GM04504 (cell line): ENCODE data around the gene RBMS2.
"Not testable (repeated sequence)": the region's sequence is repeated elsewhere in the genome, so short reads cannot be mapped to it uniquely, and the experiment has no call there.

Source experiments
- DNase-seq: peaks from one replicate; pipeline ENCODE4 v3.0.0-alpha.2; 2012; ENCODE audit warnings: low read depth

Gene RBMS2, protein sequence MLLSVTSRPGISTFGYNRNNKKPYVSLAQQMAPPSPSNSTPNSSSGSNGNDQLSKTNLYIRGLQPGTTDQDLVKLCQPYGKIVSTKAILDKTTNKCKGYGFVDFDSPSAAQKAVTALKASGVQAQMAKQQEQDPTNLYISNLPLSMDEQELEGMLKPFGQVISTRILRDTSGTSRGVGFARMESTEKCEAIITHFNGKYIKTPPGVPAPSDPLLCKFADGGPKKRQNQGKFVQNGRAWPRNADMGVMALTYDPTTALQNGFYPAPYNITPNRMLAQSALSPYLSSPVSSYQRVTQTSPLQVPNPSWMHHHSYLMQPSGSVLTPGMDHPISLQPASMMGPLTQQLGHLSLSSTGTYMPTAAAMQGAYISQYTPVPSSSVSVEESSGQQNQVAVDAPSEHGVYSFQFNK

DNA sequence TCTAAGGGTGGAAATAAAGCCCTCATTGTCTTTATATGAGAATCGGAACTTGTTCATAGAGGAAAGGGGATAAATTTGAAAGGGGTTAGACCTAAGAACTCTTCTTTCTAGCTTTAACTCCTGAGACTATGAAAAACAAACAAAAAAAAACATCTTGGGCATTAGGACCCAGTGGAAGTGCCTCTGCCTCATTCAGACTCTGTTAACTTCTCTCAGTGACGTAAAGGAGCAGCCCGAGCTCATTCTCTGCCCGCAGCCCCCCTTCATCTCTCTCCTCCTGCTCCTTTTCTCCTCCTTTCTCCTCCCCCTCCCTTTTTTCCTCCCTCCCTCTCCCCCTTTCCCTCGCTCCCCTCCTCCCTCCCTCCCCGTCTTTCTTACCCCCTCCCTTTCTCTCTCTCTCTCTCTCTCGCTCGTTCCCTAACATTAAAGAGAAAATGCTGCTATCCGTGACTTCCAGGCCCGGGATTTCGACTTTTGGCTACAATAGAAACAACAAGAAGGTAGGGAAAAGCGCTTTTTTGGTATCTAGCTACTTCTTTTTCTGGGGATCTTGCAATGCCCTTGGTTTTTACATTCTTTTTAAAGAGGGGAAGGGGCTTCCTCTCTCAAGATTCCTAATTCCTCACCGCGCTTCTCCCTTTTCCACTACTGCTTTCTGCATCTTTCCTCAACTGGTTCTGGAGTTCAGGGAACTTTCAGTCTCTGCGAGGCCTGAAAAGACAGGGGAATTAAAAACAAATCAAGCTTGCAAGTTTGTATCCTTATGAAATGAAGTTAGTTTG is at the start of gene RBMS2:
RBMS2 (plus strand) TSS at position 231 of the 782 bp plus-strand sequence; CDS start at position 435, 204 bp downstream.
- DNase-seq, result peak; percentile 67

DNA sequence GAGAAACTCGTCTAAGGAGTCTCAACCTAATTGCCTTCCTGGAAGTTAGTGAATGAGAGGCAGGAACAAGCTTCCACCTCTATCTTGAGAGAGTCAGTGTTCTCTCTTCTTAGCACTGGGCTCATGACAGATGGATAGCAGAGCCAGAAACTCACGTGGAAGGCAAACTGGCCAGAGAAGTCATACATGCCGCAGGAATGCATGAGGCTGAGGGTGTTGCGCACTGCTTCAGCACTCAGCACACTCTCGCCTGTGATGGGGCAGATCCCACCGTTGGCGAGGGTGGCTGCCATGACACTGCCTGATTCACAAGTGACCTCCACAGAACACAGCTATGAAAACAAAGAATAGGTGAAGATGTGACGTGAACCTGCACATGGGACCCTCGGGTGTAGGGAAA is 47.2 kb upstream of the RBMS2 start:
- DNase-seq, result no peak

- DNase-seq, result no peak
These were observed 45.5 kb upstream of the RBMS2 start for GRCh38 chr12:56476143-56476542.

DNA sequence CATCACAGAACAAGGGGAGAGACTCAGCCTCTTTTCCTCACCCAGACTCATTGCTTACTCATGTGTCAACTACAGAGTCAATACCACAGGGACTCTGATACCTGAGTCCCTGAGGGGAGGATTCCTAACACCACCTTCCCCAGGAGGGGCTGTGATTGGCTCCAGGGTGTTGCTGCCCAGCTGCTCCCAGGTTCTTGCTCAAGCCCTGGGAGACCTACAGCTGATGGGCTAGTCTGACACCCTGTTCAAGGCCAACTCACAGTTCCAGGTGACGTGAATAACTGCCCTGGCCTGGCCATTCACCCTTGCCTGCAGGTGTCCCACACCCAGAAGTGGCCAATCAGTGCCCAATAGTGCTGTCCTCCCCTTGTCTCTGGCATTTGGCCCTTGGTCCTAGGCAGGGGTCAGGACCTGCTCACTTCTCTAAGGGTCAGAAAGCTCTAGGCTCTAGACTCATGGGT is 44.6 kb upstream of the RBMS2 start:
- DNase-seq, result no peak

GRCh38 chr12:56477521-56478225 is 43.9 kb upstream of the RBMS2 start:
- DNase-seq, result no peak

DNA sequence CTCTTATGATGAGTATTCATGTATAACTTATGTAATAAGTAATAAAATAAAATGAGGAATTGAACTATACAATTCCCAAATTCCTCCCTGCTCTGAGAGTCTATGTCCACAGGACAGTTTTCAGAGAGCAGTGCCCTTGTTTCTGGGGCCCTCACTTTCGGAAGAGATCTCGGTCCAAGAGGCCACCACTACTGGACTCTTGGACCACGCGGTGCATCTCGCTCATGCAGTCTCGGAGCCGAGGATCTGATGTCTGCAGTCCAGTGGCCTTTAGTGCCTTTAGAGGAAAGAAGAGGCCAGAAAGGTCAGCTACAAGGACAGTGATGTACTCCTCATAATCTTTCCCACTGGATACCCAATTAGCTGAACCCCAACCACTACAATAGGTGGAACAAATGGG is 42.0 kb upstream of the RBMS2 start:
- DNase-seq, result no peak

GRCh38 chr12:56484566-56484965 is 37.1 kb upstream of the RBMS2 start:
- DNase-seq, result no peak

- no peak for DNase-seq
These were observed 34.9 kb upstream of the RBMS2 start for GRCh38 chr12:56486694-56487093.

GRCh38 chr12:56487448-56488040 is 34.1 kb upstream of the RBMS2 start:
- no peak for DNase-seq

DNA sequence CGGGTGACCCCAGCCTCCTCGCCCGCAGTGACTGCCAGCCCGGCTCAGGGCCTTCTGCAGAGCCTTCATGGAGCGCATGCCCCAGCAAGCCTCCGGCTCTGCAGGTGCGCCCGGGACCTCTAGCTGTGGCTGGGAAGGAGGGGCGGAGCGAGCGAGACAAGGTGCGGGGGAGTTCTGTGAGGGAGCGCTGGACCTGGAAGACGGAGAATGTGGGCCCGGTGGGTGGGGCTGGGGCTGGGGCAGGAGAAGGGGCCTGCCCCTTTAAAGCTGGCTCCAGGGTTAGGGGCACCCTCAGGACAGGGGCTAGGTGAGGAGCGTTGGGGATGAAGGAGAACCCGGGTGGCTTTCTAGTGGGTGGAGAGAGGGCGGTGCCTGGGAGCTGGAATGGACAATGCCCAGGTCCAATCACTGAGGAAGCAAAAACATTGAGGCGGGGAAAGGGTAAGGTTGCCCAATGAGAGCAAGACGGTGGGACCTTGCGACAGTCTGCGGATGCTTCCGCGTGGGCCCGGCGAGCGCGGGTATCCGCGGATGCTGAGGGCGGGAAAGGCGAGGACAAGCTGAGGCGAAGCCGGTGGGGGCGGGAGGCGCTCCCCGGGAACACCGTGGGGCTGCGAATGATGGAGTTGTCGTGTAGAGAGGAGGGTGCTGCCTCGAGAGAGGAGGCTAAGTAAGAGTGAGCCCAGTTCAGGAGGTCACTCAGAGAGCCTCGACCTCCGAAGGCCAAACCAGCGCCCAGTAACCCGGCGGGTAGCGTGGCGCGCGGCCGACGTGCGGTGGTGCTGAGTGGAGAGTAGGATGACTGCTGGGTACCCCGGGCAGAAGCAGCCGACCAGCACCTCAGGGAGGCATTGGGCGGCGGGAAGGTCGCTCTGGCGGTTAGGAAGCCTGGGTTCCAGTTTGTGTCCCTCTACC is 33.3 kb upstream of the RBMS2 start, which contains the start of gene GLS2:
GLS2 (minus strand) TSS at position 121 of the 915 bp plus-strand sequence; CDS start at position 78, 43 bp downstream.
- DNase-seq, result peak; percentile 51

GRCh38 chr12:56490360-56490759 is 31.3 kb upstream of the RBMS2 start:
- DNase-seq, result no peak

DNA sequence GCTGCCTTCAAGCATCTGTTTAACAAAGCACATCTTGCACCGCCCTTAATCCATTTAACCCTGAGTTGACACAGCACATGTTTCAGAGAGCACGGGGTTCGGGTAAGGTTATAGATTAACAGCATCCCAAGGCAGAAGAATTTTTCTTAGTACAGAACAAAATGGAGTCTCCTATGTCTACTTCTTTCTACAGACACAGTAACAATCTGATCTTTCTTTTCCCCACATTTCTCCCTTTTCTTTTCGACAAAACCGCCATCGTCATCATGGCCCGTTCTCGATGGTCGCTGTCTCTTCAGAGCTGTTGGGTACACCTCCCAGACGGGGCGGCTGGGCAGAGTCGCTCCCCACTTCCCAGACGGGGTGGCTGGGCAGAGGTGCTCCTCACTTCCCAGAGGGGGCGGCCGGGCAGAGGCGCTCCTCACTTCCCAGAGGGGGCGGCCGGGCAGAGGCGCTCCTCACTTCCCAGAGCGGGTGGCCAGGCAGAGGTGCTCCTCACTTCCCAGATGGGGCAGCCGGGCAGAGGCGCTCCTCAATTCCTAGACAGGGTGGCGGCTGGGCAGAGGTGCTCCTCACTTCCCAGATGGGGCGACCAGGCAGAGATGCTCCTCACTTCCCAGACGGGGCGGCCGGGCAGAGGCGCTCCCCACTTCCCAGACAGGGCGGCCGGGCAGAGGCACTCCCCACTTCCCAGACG is 28.1 kb upstream of the RBMS2 start:
- not testable (repeated sequence) for DNase-seq

- not testable (repeated sequence) for DNase-seq
These were observed 27.6 kb upstream of the RBMS2 start for GRCh38 chr12:56494106-56494415.

GRCh38 chr12:56494481-56494880 is 27.1 kb upstream of the RBMS2 start:
- not testable (repeated sequence) for DNase-seq

- not testable (repeated sequence) for DNase-seq
These were observed 24.9 kb upstream of the RBMS2 start for GRCh38 chr12:56496704-56497103.

DNA sequence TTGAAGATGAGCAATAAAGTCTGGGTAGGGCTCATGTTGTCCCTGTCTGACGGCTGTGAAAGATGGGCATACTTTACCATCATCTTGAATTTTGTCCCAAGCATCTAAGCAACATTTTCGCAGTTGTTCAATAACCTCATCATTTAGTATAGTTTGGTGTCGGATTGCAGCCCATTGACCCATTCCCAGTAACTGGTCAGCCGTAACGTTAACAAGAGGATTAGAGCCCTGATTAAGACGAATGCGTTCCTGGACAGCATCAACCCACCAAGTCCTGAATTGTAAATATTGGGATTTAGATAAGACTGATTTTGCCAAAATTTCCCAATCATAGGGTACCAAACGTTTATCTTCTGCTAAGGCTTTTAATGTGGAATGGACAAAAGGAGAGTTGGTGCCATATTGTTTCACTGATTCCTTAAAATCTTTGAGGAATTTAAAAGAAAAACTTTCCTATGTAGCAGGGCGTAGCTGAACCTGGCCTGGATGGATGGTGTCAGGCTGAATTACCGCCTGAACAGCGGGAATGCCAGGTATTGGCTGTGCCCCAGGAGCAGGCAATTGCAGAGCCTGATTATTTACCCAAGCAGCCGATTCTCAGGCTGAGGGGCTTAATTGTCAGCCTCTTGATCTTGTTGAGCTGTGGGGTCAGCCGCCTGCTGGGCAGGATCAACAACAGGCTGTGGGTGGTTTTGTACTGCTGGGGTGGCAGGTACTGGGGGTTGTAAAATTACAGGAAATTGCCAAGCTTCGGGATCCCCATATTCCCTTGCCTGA is 23.3 kb upstream of the RBMS2 start:
- not testable (repeated sequence) for DNase-seq

GRCh38 chr12:56499452-56499851 is 22.2 kb upstream of the RBMS2 start:
- not testable (repeated sequence) for DNase-seq

GRCh38 chr12:56499879-56500278 is 21.7 kb upstream of the RBMS2 start:
- DNase-seq, result not testable (repeated sequence)

- no peak for DNase-seq
These were observed 10.8 kb upstream of the RBMS2 start for GRCh38 chr12:56510786-56511185.

- not testable (repeated sequence) for DNase-seq
These were observed 7.7 kb upstream of the RBMS2 start for GRCh38 chr12:56514014-56514318.
